ENCODE results near the gene HK3.

HK3 gene

GRCh38 chr5:176847148-176847547 lies 52.0 kb downstream of the HK3 start:
- DNase-seq, result no peak

DNA sequence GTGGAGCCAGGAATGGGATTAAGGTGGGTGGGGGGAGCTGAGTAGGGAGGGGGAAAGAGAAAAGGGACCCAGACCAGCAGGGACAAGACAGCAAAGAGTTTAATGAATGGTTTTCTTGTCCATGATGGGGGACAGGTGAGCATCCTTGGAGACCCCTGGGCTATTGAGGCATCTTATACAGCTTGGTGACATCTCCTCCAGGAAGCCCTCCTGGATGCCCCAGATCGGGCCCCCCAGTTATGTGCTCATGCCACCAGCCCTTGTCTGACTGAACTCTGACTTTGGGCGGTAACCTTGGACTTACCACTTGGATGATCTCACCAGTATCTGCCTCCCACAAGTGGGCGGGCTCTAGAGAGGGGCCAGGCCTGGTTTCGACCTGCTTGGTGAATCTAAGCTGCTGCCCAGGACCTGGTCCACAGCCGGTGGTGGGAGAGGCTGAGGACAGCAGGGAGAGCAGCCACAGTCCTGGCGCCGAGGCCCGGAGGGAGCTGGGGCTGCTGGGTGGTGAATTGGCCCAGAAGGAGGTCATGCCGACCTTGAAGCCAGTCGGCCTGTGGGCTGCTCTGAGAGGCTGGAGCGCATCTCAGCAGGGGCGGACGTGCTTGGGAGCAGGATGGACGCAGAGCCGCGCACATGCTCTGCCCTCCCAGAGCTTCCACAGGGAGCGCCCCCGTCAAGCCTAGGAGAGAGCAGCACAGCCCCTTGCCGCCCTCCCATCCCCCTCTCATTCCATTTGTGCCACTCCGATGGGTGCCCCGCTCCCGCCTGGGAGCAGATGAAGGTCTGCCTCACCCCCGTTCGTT lies 52.6 kb downstream of the HK3 start:
- DNase-seq, result no peak

DNA sequence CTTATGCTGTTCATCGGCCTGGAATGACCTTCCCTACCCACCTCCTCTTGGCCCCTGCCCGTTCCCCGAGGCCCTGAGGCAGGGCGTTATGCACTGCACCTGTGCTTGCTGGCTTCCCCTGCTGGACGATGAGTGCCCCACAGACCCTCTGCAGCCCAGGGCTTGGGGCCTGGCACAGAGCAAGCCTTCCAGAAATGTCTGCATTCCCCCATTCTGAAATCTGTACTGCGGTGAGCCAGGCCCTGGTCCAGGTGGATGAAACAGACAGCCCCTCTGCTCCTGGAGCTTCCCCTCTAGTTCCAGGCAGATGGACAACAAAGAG lies 53.8 kb downstream of the HK3 start:
- DNase-seq, result no peak

GRCh38 chr5:176844706-176845391 lies 54.3 kb downstream of the HK3 start:
- DNase-seq, result no peak

DNA sequence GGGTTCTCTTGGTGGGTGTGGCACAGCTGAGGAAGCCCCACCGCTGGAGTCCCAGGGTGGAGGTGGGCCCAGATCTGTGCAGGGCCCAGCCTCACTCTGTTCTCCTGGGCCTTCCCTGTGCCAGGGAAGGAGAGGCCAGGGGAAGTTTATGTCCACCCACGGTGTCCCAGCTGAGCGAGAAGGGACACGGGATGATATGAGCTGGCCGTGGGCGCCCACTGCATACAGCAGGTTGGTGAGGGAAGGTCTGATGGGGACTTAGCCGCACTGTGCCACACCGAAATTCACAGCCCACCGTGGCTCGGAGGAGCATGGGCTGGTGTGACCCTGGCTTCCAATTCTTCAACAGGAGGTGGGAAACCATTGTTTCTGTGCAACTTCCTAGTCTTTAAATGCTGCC lies 54.9 kb downstream of the HK3 start:
- no peak for DNase-seq

DNA sequence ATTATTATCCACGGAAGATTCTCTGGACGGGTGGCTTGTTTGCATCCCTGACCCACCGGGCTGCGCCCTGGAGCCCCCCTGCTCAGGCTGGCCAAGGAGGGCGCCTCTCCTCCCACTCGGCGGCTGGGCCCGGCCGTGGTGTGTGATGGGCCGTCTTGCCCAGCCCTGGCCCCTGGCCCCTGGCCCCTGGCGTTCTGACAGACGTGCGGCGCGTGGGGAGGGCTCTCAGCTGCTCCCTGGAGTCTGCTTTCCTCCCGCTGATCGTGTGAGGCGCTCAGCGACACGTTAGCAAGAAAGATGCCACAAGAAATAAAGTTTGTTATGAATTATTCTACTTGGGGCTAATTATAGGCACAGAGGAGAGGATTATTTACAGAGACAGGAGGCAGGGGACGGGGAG lies 55.5 kb downstream of the HK3 start:
- no peak for DNase-seq

- DNase-seq, result peak; percentile 64
Observed at GRCh38 chr5:176837707-176838115, 61.4 kb downstream of the HK3 start.

DNA sequence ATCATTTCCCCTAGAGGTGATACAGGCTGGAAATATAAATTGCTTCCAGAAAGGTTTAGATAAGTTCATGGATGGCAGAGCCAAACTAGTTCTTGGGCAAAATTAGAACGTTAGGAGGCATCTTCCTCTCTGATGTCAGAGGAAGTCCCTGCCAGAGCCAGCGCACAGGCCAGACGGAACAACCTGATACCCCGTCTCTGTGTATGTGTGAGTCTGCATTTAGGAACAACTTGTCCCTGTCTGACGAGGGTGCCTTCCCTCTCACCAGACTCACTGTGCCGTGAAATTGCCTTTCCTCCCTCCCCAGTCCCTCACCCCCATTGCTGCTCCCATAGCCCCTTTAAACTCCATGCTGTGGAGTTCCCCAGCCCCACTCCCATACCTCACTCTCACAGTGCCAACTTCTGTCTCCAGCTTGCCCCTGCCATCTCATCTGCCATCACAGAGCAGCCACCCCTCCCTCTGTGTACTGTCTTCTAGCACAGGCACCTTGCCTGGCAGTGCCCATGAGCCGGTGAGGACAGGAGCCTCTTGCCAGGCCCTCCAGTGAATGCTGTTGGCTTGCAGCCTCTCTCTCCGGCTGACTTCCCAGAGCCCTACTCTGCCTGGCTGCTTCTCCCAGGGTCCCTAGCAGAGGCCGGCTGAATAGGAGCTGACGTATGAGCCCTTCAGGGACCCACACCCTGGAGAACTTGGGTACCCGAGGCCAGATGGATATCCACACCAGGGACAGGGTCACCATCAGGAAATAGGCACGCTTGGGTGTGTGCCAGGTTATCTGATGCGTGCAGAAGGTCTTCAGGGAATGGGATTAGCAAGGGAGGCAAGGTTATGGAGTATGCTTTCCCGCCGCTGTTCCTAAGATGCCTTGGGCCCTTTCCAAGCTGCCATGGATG lies 62.1 kb downstream of the HK3 start:
- DNase-seq, result no peak

DNA sequence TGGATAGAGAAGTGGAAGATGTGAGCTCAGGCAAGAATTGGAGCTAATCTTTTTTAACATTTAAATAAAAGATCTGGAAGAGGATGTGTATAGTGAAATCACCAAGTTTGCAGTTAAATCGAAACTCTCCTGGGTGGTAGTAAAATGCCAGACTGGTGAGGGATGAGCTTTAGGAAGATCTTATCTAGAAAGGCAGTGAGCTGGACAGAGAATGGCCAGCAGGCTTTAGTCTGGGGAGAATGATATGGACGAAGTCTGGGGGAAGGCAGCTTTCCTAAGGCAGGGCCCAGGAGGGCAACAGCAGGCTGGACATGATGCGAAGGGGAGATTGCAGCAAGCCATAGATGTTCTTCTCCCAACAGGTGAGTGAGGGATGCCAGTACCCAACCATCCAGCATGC lies 63.2 kb downstream of the HK3 start:
- DNase-seq, result no peak

GRCh38 chr5:176833286-176833685 lies 65.9 kb downstream of the HK3 start:
- no peak for DNase-seq

- DNase-seq, result no peak
Observed at GRCh38 chr5:176832162-176832561, 67.0 kb downstream of the HK3 start.

DNA sequence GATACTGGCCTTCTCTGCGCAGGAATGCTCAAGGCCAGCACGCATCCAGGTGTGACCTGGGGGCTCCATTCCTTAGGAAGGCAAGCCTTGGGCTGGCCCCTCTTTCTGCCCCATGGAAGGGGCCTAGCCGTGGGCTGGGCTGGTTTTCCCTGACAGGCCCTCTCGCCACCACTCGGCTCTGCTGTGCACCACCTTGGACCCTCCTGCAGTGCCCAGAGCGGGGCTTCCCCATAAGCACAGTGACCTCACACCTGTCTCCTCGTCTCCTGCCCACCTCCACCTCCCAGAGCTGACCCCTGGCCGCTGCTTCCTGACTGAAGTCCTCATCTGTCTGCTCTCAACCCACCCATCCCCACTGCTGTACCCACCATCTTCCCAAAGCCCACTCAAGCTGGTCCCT lies 67.7 kb downstream of the HK3 start:
- DNase-seq, result no peak

GRCh38 chr5:176830995-176831423 lies 68.1 kb downstream of the HK3 start:
- no peak for DNase-seq

All from CD4-positive, alpha-beta T cell treated with Interleukin-17A for 1 hour (primary cell).